Tibial artery (tissue), 4 donors: ENCODE data around the gene ZCCHC9.
"Not testable (repeated sequence)": the region's sequence is repeated elsewhere in the genome, so short reads cannot be mapped to it uniquely, and the experiment has no call there.

Experiments
- DNase-seq, 2 donors: peaks; one replicate each; pipeline ENCODE4 v3.0.0-alpha.2; 2019
- H3K27ac ChIP-seq, 2 donors: fragments of 200-600 bp; sonication (generic) in 1 of 2; 1 replicate in 1 of 2; 2 replicates in 1 of 2; pipeline ENCODE4 v1.5.1; 2018 to 2019; ENCODE audit warnings: mild to moderate bottlenecking in 1 of 2
- H3K27me3 ChIP-seq, 2 donors: fragments of 200-600 bp; sonication (generic) in 1 of 2; one replicate each; pipeline versions ENCODE4 v1.5.1 to v1.6.0; 2016 to 2019
- H3K36me3 ChIP-seq, 3 donors: fragments of 200-600 bp; sonication (generic) in 2 of 3; one replicate each; pipeline ENCODE4 v1.5.1; 2016 to 2019; ENCODE audit warnings: mild to moderate bottlenecking in 2 of 3
- H3K4me1 ChIP-seq, 4 donors: fragments of 200-600 bp; sonication (generic) in 2 of 4; 1 replicate in 3 of 4; 2 replicates in 1 of 4; pipeline ENCODE4 v1.5.1; 2016 to 2019
- H3K4me3 ChIP-seq, 2 donors: fragments of 200-600 bp; sonication (generic) in 1 of 2; 1 replicate in 1 of 2; 2 replicates in 1 of 2; pipeline ENCODE4 v1.5.1; 2018 to 2019; ENCODE audit warnings: mild to moderate bottlenecking in 2 of 2
- H3K9me3 ChIP-seq, 3 donors: fragments of 200-600 bp; sonication (generic) in 1 of 3; one replicate each; pipeline ENCODE4 v1.5.1; 2016 to 2019
- intact Hi-C: fragments of 100-400 bp; cut with DNase I; formaldehyde crosslinking; loops from one replicate; pipeline ENCODE4 v1.15.0; 2023; ENCODE audit warnings: low total_unique reads
- TF ChIP-seq, protein P1 (sequence below), 2 experiments: fragments of 200-600 bp in 1 of 2; fragments of 450-650 bp in 1 of 2; IDR thresholded peaks; one replicate each; pipeline ENCODE4 v1.5.1; 2017 to 2019; ENCODE audit warnings: antibody characterized with exemption in 2 of 2, mild to moderate bottlenecking in 1 of 2, moderate library complexity in 1 of 2

Gene ZCCHC9

GRCh38 chr5:81335946-81336345 is 34.6 kb downstream of the ZCCHC9 start:
- no peaks in the 10 kb centered on the region for H3K27me3 ChIP-seq
- no peak overlapping the region for H3K27ac ChIP-seq
- no peak overlapping the region for H3K4me3 ChIP-seq
- no peaks in the 10 kb centered on the region for H3K9me3 ChIP-seq
- H3K36me3 ChIP-seq, result no peaks in the 10 kb centered on the region
- intact Hi-C loops, result no loop called here
- no peak for DNase-seq
- no peaks in the 10 kb centered on the region for H3K4me1 ChIP-seq
- TF ChIP-seq, protein P1, sequence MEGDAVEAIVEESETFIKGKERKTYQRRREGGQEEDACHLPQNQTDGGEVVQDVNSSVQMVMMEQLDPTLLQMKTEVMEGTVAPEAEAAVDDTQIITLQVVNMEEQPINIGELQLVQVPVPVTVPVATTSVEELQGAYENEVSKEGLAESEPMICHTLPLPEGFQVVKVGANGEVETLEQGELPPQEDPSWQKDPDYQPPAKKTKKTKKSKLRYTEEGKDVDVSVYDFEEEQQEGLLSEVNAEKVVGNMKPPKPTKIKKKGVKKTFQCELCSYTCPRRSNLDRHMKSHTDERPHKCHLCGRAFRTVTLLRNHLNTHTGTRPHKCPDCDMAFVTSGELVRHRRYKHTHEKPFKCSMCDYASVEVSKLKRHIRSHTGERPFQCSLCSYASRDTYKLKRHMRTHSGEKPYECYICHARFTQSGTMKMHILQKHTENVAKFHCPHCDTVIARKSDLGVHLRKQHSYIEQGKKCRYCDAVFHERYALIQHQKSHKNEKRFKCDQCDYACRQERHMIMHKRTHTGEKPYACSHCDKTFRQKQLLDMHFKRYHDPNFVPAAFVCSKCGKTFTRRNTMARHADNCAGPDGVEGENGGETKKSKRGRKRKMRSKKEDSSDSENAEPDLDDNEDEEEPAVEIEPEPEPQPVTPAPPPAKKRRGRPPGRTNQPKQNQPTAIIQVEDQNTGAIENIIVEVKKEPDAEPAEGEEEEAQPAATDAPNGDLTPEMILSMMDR (IDR thresholded peaks at IDR 0.05), result no peak

DNA sequence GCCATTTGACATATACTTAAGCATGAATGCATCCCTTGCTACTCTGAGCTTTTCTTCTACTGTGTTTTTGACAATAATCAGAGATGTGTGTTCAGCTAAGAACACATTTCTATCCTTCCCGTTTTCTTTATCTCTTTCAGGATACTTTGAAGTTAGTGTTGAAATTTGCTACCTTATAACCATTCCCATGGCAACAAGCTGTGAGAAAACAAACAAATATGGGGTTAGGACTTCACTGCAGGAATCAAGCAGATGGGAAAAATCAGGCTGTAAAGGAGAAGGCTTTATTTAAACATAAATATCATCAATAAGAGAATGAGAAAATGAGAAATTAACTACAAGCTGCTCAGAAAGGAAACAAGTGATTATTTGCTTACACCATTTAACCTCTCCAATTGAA is 35.2 kb downstream of the ZCCHC9 start:
- Histone ChIP-seq H3K4me3 (no peak overlapping the region), H3K4me1 (no peaks in the 10 kb centered on the region), H3K36me3 (no peaks in the 10 kb centered on the region), H3K27ac (no peak overlapping the region), H3K9me3 (no peaks in the 10 kb centered on the region), H3K27me3 (no peaks in the 10 kb centered on the region)
- TF ChIP-seq, protein P1 (IDR thresholded peaks at IDR 0.05), result no peak
- intact Hi-C loops, result no loop called here
- no peak for DNase-seq

GRCh38 chr5:81337803-81338202 is 36.4 kb downstream of the ZCCHC9 start:
- DNase-seq, result no peak

DNA sequence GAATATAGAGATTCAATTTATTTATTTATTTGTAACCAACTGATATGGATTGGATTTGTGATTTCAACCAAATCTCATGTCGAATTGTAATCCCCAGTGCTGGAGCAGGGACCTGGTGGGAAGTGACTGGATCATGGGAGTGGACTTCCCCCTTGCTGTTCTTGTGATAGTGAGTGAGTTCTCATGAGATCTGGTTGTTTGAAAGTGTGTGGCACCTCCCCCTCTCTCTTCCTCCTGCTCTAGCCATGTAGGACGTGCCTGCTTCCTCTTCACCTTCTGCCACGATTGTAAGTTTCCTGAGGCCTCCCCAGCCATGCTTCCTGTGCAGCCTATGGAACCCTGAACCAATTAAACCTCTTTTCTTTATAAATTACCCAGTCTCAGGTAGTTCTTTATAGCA is 36.8 kb downstream of the ZCCHC9 start:
- H3K27ac ChIP-seq, H3K27me3 ChIP-seq, H3K9me3 ChIP-seq, H3K4me1 ChIP-seq, intact Hi-C loops, H3K36me3 ChIP-seq, H3K4me3 ChIP-seq, DNase-seq: not testable (repeated sequence)

More at GRCh38 chr5:81337803-81338202, 36.4 kb downstream of the ZCCHC9 start:
- H3K27ac ChIP-seq, result no peak overlapping the region
- TF ChIP-seq, protein P1 (IDR thresholded peaks at IDR 0.05), result no peak
- no peaks in the 10 kb centered on the region for H3K4me1 ChIP-seq
- intact Hi-C loops, result no loop called here
- H3K9me3 ChIP-seq, result no peaks in the 10 kb centered on the region
- H3K36me3 ChIP-seq, result no peaks in the 10 kb centered on the region
- no peaks in the 10 kb centered on the region for H3K27me3 ChIP-seq
- no peak overlapping the region for H3K4me3 ChIP-seq

DNA sequence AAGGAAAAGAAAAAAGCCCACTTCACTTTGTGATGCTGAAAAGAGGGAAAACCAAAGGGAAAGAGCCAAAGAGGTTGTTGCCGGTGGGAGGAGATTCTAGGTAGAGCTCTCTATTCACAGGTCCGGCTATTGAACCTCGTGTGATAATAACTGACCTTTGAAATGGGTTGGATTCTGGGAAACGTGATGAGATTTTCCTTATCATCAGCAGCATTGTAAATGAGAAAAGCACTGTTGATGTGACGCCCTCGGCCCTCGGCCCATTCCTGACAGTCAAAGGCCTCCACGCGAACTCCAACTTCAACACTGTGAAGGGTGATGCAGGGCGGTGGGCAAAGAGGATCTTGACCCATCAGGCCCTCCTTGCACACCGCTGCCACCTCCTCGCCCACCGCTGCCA is 43.3 kb downstream of the ZCCHC9 start:
- H3K9me3 ChIP-seq, result no peaks in the 10 kb centered on the region
- no peak overlapping the region for H3K27ac ChIP-seq
- intact Hi-C loops, result no loop called here
- no peaks in the 10 kb centered on the region for H3K4me1 ChIP-seq
- H3K27me3 ChIP-seq, result no peaks in the 10 kb centered on the region
- H3K4me3 ChIP-seq, result no peak overlapping the region
- H3K36me3 ChIP-seq, result no peaks in the 10 kb centered on the region
- DNase-seq, result no peak
- TF ChIP-seq, protein P1 (IDR thresholded peaks at IDR 0.05), result no peak

- no peak for DNase-seq
- Histone ChIP-seq H3K9me3 (no peaks in the 10 kb centered on the region), H3K36me3 (no peaks in the 10 kb centered on the region), H3K27me3 (no peaks in the 10 kb centered on the region), H3K4me1 (no peaks in the 10 kb centered on the region), H3K27ac (no peak overlapping the region), H3K4me3 (no peak overlapping the region)
- TF ChIP-seq, protein P1 (IDR thresholded peaks at IDR 0.05), result no peak
- intact Hi-C loops, result no loop called here
Observed at GRCh38 chr5:81345411-81346003, 44.1 kb downstream of the ZCCHC9 start.
